ENCODE measurements around the gene LRRC34. TPM values are rescaled to one million over a fixed set of nuclear protein-coding genes. Genes with fewer than 3 reads are reported as not detected.

The LRRC34 gene
- total and polyA plus RNA-seq, 9 of the 15 experiments (the other 6 are each of a cell fraction or from before 2014, with no cell fraction given), result 0.17 to 0.30 TPM; not detected in 7

GRCh38 chr3:169764882-169765612, 47.7 kb downstream of the LRRC34 start, which contains the start of gene TERC (continued):
- no peak for TF ChIP-seq SRSF7 (optimal IDR thresholded peaks at IDR 0.05; ENCODE audit: low read depth, low read length)
- no peak for TF ChIP-seq BCL6 (CRISPR knock-in tag; IDR thresholded peaks at IDR 0.05)
- TF ChIP-seq SP2 (IDR thresholded peaks at IDR 0.05; ENCODE audit: extremely low read depth, low read depth, low read length, poor library complexity, severe bottlenecking), result no peak
- peak; percentile 20 for TF ChIP-seq RBM22 (IDR thresholded peaks at IDR 0.05; ENCODE audit: low read depth, low read length, poor library complexity, severe bottlenecking)
- peak; percentile 68; the same call in 1 of the 2 replicates for TF ChIP-seq ILF3 (IDR thresholded peaks at IDR 0.05; ENCODE audit: borderline replicate concordance)
- TF ChIP-seq KDM1A (IDR thresholded peaks at IDR 0.05), result no peak
- no peak for TF ChIP-seq HMBOX1 (IDR thresholded peaks at IDR 0.05)
- no peak for TF ChIP-seq TSC22D4 (tag; IDR thresholded peaks at IDR 0.05)
- no peak for TF ChIP-seq ARID3A (IDR thresholded peaks at IDR 0.05; ENCODE audit: borderline replicate concordance, low read depth, low read length)
- TF ChIP-seq ATF1 (CRISPR knock-in tag; IDR thresholded peaks at IDR 0.05), result no peak
- peak; percentile 58 for TF ChIP-seq ATF1 (tag; IDR thresholded peaks at IDR 0.05)
- TF ChIP-seq ZNF146 (CRISPR knock-in tag; IDR thresholded peaks at IDR 0.05; ENCODE audit: unreplicated experiment), result no peak
- no peak for TF ChIP-seq ASH1L (IDR thresholded peaks at IDR 0.05; ENCODE audit: borderline replicate concordance, low read depth, partially characterized antibody)
- TF ChIP-seq MCM3 (IDR thresholded peaks at IDR 0.05), result no peak
- TF ChIP-seq ZHX1 (conservative IDR thresholded peaks at IDR 0.05; ENCODE audit: low read length), result peak; percentile 79; the same call in 1 of the 2 replicates
- no peak for TF ChIP-seq BMI1 (IDR thresholded peaks at IDR 0.05; ENCODE audit: low read length)
- peak; percentile 95 for TF ChIP-seq ELF1 (tag; IDR thresholded peaks at IDR 0.05)
- no peak for TF ChIP-seq TRIM28 (IDR thresholded peaks at IDR 0.05)
- peak in 1 of 2 experiments; percentile 29; a peak in 1 of 4 replicates for TF ChIP-seq MAZ (CRISPR knock-in tag; conservative IDR thresholded peaks at IDR 0.05 in 1 of 2, IDR thresholded peaks at IDR 0.05 in 1 of 2)
- TF ChIP-seq CBX1 (IDR thresholded peaks at IDR 0.05; ENCODE audit: low read depth), result peak; percentile 92
